LNCAP (cell line): ENCODE measurements around the gene ARID1B.

Source experiments
- CTCF ChIP-seq: fragments of 450-650 bp; IDR thresholded peaks from 2 replicates; pipeline ENCODE4 v1.5.1; 2017; ENCODE audit warnings: mild to moderate bottlenecking

ARID1B gene

GRCh38 chr6:157218371-157219198 is 441.4 kb downstream of the ARID1B start:
- TF ChIP-seq CTCF = no peak

GRCh38 chr6:157219201-157220200 is 442.3 kb downstream of the ARID1B start:
- TF ChIP-seq CTCF = no peak

- no peak for TF ChIP-seq CTCF
Observed at GRCh38 chr6:157220485-157220884, 443.3 kb downstream of the ARID1B start.

GRCh38 chr6:157221049-157221816 is 444.1 kb downstream of the ARID1B start:
- TF ChIP-seq CTCF = no peak; the same call in 1 of the 2 replicates

- no peak for TF ChIP-seq CTCF
Observed at GRCh38 chr6:157221817-157222175, 444.6 kb downstream of the ARID1B start.

- TF ChIP-seq CTCF = no peak
Observed at GRCh38 chr6:157222201-157222981, 445.2 kb downstream of the ARID1B start.
